ENCODE measurements around the gene CDC42BPB.

- TF ChIP-seq, protein P1, sequence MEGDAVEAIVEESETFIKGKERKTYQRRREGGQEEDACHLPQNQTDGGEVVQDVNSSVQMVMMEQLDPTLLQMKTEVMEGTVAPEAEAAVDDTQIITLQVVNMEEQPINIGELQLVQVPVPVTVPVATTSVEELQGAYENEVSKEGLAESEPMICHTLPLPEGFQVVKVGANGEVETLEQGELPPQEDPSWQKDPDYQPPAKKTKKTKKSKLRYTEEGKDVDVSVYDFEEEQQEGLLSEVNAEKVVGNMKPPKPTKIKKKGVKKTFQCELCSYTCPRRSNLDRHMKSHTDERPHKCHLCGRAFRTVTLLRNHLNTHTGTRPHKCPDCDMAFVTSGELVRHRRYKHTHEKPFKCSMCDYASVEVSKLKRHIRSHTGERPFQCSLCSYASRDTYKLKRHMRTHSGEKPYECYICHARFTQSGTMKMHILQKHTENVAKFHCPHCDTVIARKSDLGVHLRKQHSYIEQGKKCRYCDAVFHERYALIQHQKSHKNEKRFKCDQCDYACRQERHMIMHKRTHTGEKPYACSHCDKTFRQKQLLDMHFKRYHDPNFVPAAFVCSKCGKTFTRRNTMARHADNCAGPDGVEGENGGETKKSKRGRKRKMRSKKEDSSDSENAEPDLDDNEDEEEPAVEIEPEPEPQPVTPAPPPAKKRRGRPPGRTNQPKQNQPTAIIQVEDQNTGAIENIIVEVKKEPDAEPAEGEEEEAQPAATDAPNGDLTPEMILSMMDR (IDR thresholded peaks at IDR 0.05): no peak
- no peak for TF ChIP-seq EZH2 (IDR thresholded peaks at IDR 0.05)
Measured at GRCh38 chr14:103030741-103031565, 26.4 kb downstream of the CDC42BPB start.

All from neural progenitor cell (in vitro differentiated cells).